GM19351 (cell line): ENCODE results near the gene INPP4A.

Experiments
- ATAC-seq: cut with Tn5 transposase; IDR thresholded peaks from one replicate; pipeline ENCODE4 v1.9.1; 2021; ENCODE audit warnings: mild to moderate bottlenecking, moderate library complexity; ENCODE audit not compliant: unreplicated experiment

INPP4A gene

DNA sequence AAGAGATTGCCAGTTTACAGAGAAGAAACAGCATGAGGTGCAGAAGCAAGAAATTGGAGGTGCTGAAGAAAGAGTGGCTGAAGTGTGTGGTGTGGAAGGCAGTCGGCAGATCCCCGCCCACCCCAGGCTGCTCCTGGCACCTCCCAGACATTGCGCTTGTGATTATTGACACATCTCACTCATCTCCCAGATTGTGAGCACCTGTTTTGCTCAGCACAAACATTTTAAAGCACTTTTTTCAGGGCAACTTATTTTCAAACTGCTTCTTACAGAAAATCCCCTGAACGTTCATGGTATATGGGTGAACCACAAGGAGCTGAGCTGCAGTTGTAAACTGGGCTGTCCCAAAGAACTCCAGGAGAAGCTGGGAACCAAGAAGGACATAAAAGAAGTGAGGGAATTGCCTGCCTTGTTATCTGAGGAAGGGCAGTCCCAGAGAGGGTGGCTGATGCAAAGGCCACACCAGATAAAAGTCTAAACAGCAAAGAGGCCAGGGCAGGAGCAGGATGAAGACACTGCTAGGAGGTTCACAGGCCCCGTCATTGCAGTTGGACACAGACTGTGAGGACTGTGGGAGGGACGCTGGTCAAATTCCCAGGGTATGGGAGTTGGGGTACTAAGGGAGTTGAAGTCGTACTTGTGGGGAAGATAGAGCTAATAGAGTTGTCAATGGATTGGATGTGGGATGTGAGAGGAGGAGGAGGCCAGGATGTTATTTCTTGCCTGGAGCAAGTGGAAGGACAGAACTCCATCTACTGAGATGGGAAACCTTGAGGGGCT is 65.1 kb downstream of the INPP4A start:
- no peak for ATAC-seq

DNA sequence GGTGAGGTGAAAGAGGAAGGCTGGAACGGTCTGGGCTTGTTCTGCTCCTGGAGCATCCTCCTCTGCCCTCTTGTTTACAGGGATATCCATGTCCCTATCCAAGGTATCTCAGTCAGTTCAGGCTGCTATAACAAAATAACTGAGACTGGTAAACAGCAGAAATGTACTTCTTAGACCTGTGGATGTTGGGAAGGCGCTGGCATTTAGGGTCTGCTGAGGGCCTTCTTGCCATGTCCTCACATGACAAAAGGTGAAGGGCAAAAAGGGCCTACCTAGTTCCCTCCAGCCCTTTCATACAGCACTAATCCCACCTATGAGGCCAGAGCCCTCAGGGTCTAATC is 65.6 kb downstream of the INPP4A start:
- ATAC-seq: no peak

DNA sequence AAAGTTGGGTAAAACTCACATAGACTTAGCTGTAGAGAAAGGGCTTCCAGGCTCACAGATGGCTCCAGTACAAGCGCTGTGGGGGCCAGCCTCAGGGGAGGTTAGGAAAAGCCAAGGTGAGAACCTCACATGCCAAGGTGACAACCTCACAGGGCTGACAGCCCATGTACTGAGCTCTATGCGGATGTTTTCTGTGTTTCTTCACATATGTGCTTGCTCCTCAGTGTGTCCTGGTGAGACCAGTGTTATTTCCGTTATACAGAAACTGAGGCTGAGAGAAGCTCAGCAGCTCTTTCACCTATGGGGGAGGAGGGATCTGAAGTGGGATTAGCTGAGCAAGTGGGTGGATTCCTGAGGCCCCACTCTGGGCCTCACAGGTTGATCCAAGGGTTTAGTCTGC is 67.3 kb downstream of the INPP4A start:
- no peak for ATAC-seq

DNA sequence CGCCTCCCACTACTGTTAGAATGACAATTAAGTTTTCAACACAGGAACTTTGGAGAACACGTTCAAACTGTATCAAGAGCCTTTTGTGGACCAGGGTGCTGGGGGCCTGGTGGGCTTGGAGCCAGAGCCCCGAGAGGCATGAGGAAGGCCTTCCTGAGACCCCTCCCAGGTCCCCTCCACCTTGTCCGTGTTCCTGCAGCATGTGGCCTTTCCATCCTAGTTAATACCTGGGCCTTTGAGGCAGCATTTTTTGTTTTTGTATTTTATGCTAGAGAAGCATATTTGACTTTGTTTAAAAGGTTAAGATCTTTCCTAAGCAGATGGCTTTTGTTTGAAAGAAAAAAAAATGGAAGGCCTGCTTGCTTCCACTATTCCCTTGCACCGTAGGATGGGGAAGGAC is 68.0 kb downstream of the INPP4A start:
- ATAC-seq: no peak

DNA sequence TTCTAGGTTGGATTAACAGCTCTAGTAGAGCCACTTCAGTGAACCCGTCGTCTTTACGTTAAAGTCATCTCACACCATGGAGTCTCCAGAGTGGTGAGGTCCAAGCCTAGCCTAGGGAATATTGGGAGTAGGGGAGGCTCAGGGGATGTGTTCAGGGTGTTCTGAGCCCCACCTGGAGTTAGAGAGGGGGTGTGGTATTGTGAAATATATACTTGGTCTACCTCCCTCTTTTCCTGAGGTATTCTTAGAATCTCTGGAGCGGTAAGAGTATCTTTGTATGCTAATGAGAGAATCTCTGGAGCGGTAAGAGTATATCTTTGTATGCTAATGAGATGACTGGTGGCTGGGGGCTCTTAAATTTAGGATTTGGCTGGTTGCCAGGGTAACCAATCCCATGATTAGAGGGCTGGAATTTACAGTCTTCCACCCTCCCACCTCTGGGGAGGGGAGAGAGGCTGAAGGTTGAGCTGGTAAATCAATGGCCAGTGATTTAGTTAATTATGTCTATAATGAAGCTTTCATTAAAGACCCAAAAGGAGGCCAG is 69.5 kb downstream of the INPP4A start:
- no peak for ATAC-seq

DNA sequence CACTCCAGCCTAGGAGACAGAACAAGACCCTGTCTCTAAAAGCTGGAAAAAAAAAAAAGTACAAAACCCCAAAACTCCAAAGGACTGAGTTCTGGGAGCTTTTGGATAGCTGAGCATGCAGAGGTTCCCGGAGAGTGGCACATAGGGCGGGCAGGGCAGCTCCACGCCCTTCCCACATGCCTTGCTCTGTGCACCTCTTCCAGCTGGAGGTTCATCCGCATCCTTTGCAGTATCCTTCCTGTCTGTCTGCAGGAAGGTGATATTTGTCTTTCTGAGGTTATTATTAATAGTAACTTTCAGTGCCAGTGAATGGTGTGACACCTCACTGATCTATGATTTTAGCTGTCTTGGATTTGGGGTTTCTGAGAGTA is 70.2 kb downstream of the INPP4A start:
- no peak for ATAC-seq

DNA sequence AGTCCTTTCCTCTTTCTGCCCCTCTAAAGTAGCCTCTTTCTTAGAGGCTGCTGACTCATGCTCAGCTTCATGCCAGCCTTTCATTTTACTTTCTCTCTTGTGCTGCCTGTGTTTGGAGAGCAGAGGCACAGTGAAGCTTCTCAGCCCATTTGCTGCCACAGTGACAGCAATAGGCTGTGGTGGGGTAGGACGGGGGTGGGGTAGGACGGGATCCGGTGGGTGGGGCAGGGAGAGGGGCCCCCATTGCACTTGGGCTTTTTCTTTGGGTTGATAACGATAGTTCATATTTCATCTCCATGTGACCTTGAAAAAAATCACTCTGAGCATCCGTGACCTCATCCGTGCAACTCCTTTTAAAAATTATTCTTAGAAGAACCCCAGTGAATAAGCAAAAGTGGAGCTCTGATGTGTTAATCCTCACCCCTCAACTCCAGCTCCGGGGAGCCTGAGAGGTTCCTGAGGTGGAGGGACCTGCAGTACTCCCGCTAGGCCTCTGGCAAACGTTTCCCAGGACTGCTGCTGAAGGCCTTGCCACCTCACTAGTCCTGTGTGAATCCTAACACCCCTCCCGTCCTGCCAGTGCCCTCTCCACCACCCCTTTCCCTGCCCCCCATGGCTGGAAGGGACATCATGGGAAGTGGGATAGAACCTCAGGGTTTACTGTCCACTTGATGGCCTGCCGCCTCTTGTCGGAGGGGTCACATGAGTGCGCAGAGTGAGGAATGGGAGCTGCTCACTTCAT is 70.8 kb downstream of the INPP4A start:
- no peak for ATAC-seq

DNA sequence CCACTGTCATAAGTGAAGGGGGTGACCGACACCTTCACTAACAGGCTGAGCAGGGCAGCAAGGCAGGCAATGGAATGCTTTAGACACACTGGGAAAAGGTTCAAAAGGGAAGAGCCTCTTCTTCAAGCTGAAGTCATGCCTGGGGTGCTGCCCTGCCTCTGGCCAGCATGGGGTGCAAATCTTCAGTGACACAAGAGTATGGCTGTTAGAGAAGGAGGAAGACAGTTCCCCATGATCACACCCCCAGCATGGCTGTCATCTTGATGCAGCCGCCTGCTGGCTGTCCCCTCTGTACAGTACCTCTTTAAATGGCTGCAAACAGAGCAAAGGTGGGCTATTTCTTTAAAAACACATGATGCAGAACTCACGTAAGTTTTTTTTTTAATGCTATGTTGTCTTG is 71.9 kb downstream of the INPP4A start:
- no peak for ATAC-seq

DNA sequence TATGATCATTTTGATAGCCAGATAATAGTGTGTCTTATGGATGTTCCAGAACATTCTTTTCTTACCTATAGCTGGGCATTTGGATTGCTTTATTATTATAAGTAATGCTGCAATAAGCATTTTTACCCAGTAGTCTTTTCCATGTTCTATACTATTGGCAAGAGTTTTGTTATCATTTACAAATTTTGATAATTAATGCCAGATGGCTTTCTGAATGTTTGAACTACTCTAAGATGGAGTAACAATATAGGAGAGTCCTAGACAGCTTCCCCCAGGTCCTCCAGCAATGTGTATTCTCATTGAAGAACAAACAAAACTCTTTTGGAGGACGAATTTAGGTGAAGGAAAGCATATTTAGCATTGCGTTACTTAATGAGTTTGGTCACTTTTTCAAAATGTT is 73.0 kb downstream of the INPP4A start:
- ATAC-seq: no peak

DNA sequence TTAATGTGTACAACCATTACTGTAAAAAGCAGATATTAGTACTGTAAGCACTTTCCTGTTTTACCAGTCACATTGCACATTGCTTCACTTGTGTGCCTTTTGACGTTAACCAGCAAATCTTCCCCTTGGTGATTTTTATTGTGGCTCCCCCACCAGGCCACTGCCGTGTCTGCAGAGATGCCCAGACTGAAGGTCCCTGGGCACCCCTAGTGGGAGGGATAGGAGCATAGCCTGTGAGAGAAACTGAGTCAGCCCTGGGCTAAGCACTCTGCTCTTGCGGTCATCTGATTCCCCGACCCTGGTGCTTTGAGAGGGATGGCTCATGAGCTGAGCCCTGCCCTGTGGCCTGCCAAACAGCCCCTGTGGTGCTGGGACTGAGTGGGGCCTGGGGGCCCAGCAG is 73.4 kb downstream of the INPP4A start:
- no peak for ATAC-seq

DNA sequence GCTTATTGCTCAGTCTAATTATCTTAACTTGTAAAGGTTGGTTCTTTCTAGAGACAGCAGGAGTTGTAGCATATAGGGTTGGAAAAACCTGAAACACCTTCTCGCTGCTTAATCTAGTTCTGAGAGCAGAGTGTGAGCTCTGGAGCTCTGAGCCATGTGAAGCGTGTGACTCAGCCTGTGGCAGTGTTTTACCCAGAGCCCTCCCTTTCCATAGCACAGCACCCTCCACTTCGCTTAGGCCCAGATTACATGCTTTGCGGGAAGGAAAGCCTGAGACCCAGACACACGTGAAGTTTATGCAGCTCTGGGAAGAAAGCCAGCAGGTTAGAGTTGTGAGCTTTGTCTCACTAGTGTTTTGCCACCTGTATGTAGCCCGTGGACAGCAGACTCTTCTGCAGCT is 74.5 kb downstream of the INPP4A start:
- ATAC-seq: no peak

DNA sequence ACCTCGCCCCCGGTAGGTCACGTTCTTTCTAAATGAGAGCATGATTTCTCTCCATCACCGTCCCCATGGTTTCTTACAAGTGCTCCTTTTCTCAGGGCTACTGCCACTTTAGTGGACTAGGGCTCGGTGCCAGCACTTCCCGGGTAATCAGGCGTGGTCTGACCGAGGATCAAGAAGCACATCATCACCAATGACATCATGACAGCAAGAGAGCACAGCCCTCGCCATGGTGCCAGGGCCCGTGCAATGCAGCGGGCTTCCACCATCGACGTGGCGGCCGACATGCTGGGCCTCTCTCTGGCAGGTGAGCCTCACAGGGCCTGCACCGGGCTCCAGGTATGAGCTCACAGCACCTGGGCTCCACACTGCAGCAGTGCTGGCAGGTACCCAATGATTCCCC is 75.2 kb downstream of the INPP4A start:
- ATAC-seq: no peak

DNA sequence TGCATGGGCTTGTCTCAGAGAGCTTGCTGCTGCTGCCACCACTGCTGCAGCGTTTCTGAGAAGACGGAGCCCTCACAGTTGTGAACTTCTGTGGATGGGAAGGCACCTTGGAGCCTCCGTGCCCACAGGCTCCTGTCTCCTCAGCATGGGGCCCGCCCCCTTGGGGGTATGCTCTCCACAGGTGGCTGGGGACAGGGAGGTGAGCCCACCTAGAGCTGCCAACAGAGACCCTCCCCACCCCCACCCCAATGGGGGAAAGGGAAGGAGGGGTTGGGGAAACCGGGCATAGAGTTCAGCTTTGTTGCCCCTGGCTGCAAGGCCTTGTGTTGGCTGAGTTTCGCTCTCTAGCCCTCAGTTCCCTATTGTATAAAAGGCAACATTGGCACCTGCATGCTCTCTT is 76.1 kb downstream of the INPP4A start:
- no peak for ATAC-seq

DNA sequence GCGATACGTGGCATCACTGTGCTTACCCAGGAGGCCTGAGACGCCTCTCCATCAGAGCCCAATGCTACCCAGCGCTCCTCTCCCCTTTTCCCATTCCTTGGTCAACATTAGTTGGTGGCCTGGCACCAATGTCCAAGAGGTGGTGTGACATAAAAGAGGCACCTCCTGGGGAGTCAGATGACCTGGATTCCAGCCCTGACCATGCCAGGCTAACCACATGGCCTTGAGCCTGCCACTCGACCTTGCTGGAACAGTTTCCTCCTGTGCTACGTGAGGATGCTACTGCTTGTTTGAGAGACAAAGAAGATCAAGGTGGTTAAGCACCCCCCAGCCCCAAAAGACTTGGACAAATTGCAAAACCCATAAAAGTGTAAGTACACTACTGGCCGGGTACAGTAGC is 76.6 kb downstream of the INPP4A start:
- no peak for ATAC-seq

DNA sequence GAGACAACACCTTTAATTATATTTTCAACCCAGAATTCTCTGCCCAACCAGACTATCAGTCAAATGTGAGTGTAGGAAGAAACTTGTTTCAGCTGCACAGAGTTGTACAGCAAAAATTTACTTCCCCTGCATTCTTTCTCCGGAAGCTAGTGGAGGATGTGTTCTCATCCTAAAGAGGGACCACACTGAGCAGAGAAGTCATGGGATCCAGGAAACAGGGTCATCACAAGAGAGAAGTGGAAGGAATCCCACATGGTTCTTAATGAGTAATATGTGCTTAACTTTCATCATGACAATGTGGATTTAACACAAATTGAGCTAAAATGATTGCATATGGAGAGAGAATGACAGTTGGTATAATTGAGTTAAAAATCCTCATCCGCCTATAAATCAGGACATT is 78.2 kb downstream of the INPP4A start:
- no peak for ATAC-seq

DNA sequence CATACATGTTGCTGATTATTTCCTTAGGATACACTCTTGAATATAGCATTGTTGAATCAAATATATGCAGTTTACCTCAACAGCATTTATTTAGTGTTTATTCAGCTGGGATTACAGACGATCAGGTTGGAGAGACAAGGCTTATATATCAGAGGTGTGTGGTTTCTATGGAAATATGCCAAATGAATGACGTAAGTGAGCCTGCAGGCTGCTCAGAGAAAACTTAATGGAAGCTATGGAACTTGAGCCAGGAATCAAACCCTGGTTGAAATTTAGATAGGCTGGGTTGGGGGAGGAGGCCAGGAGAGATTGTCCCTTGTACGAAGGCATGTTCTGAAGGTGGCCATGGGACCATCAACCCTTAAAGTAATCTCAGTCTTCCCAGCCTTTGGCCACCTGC is 79.5 kb downstream of the INPP4A start:
- ATAC-seq: no peak

DNA sequence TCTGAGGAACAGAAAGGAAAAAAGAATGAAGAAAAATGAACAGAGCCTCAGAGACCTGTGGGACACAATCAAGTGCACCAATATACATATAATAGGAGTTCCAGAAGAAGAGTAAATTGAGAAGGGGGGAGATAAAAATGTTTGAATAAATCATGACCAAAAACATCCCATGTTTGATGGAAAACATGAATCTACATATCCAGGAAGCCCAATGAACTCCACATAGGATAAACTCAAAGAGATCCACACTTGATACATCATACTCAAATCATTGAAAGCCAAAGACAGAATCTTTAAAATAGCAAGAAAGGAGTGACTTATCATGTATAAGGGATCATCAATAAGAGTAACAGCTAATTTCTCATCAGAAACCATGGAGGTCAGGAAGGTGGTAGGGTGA is 83.7 kb downstream of the INPP4A start:
- no peak for ATAC-seq

DNA sequence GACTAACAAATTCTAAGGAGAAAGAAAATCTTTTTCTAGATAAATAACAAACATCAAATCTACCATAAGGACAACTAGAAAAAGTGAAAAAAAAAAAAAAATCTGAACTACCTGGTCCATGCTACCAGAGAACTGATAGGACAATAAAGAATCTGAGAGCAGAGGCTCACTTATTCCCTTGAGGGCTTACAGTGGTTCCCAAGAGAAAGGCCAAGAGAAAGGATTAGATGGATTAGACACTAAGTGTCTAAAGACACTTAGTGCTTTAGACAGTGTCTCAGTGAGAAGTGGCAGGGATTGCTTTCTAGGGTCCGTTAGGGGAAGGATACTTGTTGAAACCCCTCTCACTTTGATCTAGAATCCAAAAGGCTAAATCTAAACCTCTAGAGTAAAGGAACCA is 85.5 kb downstream of the INPP4A start:
- ATAC-seq: no peak

DNA sequence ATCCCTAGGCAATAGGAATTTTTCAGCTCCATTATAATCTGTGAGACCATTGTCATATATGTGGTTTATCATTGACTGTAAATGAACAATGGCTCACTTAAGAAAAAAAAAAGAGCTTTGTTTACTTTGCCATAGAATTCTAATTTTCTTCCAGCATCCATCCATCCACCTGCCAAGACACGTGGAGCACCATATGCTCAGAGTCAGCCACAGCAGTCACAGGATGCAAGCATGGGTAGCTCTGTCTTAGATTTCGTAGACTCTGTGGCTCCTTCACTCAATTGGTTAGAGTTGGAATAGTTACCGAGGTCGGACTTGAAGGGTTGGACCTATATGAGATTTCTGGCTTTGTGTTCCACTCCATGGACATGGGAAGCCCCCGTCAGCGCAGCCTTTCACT is 88.1 kb downstream of the INPP4A start:
- ATAC-seq: no peak

DNA sequence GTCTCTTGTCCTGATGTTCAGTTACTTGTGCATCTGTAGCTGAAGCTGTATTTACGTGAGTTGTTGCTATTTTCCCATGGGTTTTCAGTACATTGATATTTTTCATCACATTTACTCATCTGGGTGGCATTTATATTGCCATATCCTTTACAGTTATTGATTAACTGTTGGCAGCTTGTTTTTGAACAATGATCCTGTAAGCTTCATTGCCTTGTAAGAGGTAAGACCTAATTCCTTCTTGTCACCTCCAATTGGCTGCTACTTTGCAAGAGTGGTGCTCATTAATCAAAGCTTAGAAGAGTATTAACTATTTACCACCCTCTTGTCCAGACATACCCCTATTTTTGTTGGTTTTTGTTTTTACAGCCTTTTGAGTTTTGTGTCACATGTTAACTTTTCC is 88.9 kb downstream of the INPP4A start:
- ATAC-seq: no peak

DNA sequence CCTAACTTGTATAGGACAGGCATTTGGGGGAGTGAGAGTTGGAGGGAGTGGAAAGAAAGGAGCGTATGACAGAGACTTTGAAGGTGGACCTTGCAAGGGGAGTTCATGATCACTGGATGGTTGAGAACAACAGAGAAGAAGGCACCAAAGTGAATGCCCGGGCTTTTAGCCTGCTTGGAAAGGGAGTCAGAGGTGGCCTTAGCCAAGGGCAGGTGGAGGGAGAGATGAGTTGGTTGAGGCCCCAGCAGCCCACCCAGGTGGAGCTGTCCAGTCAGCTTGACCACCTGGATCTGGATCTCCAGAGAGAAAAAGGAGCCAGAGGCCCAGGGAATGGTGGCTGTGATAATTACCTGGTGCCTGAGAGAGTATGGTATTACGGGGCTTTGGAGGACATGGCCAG is 90.1 kb downstream of the INPP4A start:
- no peak for ATAC-seq

DNA sequence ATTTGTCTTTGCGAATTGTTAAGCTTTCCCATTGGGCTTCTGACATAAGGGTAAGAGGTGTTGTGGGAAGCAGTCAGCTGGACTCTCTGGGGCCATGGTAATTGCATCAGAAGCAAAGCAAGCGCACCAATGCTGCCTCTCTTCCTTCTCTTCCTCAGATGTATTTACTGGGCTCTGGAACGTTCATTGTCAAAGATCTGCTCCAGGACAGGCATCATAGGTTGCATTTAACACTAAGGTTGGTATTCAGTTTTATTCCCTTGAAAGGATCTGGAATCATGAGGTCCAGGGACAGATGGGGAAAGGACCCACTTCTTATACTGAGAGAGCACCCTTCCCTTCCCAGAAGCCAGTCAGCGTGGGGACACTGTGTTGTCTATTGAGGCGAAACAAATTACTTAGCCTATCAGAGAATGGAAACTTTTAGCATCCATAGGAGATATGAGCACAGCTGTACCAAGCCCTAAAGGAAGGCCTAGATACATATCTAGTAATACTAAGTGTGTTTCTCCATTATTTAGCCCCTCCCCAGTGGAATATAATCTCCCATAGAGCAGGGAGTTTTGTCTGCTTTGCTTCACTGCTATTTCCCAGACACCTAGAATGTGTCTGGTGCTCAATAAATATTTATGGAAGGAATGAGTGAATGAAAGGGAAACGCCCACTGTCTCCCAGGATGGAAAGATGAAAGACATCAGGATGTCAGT is 91.5 kb downstream of the INPP4A start:
- ATAC-seq: no peak
